Bronchial smooth muscle cell (primary cell): ENCODE measurements around the gene ZSCAN1. TPM values are rescaled to one million over a fixed set of nuclear protein-coding genes. Genes with fewer than 3 reads are reported as not detected.

ENCODE experiments used
- total RNA-seq: library from RNA; depleted of rRNA; stranded (reverse); fragments of >200 nt; gene quantifications from 2 replicates; pipeline ENCODE4 v1.2.1, GENCODE V29; 2014

Gene ZSCAN1
- not detected in 2 replicates for total RNA-seq

DNA sequence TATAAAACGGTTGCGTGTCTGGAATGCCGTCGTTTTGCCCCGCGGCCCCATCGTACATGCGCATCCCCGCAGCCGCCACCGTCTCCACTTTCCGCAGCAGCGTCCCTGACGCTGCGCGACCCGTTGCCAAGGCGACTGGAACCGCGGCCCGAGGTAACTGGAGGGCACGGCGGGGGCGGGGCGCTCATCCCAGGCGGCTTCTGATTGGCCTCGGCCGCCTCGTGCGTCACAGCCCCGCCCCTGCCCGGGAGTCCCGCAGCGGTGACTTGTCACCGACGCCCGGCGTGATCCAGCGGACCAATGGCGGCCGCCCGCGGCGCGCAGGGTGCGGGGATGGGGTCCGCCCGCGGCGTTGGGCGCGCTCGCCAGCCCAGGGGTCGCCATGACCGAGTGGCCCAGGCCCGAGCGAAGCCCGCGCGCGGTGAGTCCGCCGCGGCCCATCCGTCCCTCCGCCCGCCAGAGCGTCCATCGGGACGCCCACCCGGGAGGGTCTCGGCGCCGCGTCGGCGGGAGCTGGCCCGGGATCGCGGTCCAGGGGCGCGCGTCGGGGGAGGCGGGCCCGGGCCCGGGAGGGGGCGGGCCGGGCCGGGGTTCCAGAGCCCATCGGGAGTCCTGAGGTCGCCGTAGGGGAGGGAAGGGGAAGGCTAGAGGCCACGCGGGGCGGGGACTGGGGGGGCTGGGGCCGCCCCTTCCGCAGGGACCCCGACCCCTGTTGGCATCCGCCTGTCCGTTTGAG lies at the start of gene ZSCAN1:
TSS of gene ZSCAN1 (plus strand) at position 285 of the 736 bp plus-strand sequence. CDS start 3,812 bp downstream, outside the sequence.

DNA sequence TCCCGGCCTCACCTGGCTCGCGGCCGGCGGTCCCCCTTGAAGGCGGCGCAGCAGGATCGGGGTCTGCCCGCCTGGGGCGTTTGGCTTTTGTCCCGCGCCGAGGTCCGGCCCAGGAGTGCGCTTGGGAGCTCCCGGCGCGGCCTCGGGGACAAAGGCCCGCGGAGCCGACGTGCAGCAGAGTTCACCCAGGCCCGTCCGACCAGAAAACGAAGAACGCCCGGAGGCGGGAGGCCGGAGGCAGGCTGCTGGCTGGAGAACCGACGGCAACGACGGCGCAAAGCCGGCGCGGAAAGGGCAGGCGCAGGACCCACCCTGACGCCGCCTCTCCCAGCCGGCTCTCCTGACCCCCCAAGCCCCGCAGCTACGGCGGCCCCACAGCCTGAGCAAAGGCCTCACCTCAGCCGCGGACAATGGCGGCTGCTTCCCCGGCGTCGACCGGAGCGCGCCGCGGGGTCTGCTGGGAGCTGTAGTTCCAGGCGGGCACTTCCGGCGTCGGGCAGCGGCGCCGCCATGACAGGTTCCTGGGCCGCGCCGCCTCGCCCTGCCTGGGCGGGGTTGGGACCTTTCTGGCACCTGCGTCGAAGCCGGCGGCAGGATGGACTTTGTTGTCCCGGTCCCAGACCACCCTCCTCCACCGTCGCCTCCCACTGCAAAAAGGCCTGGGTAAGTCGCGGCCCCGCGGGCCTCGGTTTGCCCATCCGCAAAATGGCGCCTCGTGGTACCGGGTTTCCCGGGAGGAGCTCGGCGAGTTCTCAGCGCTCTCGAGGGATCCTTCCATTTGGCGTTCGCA lies 31.2 kb upstream of the ZSCAN1 start, which contains the start of gene ZNF606:
TSS of gene ZNF606 (minus strand) at position 437 of the 790 bp plus-strand sequence. CDS start 1,501 bp downstream, outside the sequence.

DNA sequence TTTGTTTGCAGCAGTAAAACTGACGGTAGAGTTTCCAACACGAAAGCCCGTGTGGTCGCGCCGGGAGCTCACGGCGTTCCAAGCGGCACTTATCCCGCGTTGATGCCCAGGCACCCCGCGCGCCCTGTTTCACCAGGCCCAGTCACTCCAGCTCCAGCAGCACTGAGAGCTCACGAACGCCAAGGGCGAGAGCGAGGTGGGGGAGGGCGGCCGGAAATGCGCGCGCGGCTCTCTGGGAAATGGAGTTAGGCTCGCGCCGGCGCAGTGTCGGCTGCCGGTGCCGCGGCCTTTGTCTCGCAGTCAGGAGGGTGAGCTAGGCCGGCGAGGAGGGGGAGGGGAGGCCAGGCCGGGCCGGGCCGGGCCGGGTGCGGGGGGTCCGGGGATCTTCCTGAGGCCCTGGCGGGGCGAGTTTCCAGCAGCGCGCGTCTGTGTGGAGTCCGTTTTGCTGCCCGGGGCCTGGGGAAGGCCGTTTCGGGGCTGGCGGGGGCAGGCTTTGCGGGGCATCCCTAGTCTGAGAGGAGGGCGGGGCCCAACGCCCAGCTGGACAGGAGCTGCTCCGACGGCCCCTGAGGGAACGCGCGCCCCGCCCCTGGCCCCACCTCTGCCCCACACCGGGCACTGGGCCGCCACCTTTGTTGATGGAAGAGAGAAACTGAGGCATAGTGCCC lies 25.3 kb downstream of the ZSCAN1 start, which contains the start of gene ZNF135:
TSS of gene ZNF135 (plus strand) at position 280 of the 668 bp plus-strand sequence. CDS start 721 bp downstream, outside the sequence.

GRCh38 chr19:58097781-58098681 lies 64.2 kb downstream of the ZSCAN1 start, which contains the start of gene ZSCAN18:
Gene ZSCAN18, minus strand, starts transcription at chr19:58098231. Its CDS starts 7,964 bp downstream, at chr19:58090267.

Other genes with a start within 250 kb of the ZSCAN1 start
- 3.1 and 3.2 TPM in 2 replicates for gene ZNF552, start 219.1 kb upstream of the ZSCAN1 start, total RNA-seq
- 9.7 and 13.1 TPM in 2 replicates for gene ZNF587B, start 203.7 kb upstream of the ZSCAN1 start, total RNA-seq
- gene ZNF587, start 184.2 kb upstream of the ZSCAN1 start, total RNA-seq = 14.5 and 15.0 TPM in 2 replicates
- gene ZNF814, start 145.0 kb upstream of the ZSCAN1 start, total RNA-seq = 4.9 and 5.8 TPM in 2 replicates
- 18.0 and 24.0 TPM in 2 replicates for gene ZNF417, start 117.4 kb upstream of the ZSCAN1 start, total RNA-seq
- 9.1 and 11.8 TPM in 2 replicates for gene ZNF418, start 98.6 kb upstream of the ZSCAN1 start, total RNA-seq
- 6.3 and 6.5 TPM in 2 replicates for gene ZNF256, start 86.3 kb upstream of the ZSCAN1 start, total RNA-seq
- 0.26 and 0.32 TPM in 2 replicates for gene C19orf18, start 59.5 kb upstream of the ZSCAN1 start, total RNA-seq
- 10.4 and 13.7 TPM in 2 replicates for gene ZNF606, start 31.2 kb upstream of the ZSCAN1 start, total RNA-seq
- gene ZNF135, start 25.3 kb downstream of the ZSCAN1 start, total RNA-seq = 5.7 and 6.1 TPM in 2 replicates
- gene ZSCAN18, start 64.2 kb downstream of the ZSCAN1 start, total RNA-seq = 23.8 and 31.4 TPM in 2 replicates
- gene ZNF329, start 116.8 kb downstream of the ZSCAN1 start, total RNA-seq = 13.2 and 13.4 TPM in 2 replicates
- 13.0 and 16.4 TPM in 2 replicates for gene ZNF274, start 149.0 kb downstream of the ZSCAN1 start, total RNA-seq
- gene ZNF544, start 194.9 kb downstream of the ZSCAN1 start, total RNA-seq = 25.5 TPM in 2 replicates
- gene ZNF8, start 244.9 kb downstream of the ZSCAN1 start, total RNA-seq = 2.2 and 2.7 TPM in 2 replicates